OCI-LY1 (cell line): Measurements from ENCODE around the gene CARD11.

Experiments used
- EZH2 ChIP-seq: fragments of 200-600 bp; sonication (generic), shearing (Covaris generic); IDR thresholded peaks from 2 replicates; pipeline ENCODE4 v1.8.0; 2017; ENCODE audit warnings: borderline replicate concordance, mixed run types, mild to moderate bottlenecking, antibody characterized with exemption, low read length, moderate library complexity, mixed read lengths
- TF ChIP-seq, protein P1 (sequence below): fragments of 200-600 bp; sonication (generic), shearing (Covaris generic); IDR thresholded peaks from 2 replicates; pipeline ENCODE4 v1.5.1; 2017; ENCODE audit warnings: mild to moderate bottlenecking, antibody characterized with exemption, low read length, moderate library complexity, mixed read lengths

DNA sequence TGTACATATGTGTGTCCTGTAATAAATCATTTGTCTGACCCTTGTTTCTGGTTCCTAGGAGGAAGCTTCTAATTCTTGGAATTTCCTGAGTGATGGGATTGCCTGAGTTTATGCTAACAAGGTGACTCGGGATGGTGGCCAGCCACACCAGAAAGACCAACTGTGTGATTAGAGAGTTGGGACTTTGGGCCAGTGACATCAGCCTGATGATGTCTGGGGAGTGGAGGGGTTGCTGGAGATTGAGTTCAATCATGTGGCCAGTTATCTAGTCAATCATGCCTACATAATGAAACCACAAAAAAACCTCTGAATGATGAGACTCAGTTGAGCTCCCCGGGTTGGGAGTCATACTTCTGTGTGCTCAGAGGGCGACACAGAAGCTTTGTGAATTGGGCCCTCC lies 23.5 kb upstream of the CARD11 start:
- TF ChIP-seq, protein P1, sequence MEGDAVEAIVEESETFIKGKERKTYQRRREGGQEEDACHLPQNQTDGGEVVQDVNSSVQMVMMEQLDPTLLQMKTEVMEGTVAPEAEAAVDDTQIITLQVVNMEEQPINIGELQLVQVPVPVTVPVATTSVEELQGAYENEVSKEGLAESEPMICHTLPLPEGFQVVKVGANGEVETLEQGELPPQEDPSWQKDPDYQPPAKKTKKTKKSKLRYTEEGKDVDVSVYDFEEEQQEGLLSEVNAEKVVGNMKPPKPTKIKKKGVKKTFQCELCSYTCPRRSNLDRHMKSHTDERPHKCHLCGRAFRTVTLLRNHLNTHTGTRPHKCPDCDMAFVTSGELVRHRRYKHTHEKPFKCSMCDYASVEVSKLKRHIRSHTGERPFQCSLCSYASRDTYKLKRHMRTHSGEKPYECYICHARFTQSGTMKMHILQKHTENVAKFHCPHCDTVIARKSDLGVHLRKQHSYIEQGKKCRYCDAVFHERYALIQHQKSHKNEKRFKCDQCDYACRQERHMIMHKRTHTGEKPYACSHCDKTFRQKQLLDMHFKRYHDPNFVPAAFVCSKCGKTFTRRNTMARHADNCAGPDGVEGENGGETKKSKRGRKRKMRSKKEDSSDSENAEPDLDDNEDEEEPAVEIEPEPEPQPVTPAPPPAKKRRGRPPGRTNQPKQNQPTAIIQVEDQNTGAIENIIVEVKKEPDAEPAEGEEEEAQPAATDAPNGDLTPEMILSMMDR = no peak
- no peak for TF ChIP-seq EZH2
